DMS53 treated with DMSO at 0.1 percent for 48 hours (cell line): Measurements from ENCODE around the gene LARP4B.

Source experiments
- DNase-seq: peaks from one replicate; lab custom pipeline; 2025; ENCODE audit not compliant: unreplicated experiment; lab: John Stamatoyannopoulos, UW

Gene LARP4B

GRCh38 chr10:836782-837181, 94.7 kb downstream of the LARP4B start:
- no peak for DNase-seq

GRCh38 chr10:834493-834892, 97.0 kb downstream of the LARP4B start:
- DNase-seq = no peak

- DNase-seq = no peak
Observed at GRCh38 chr10:829241-829640, 102.3 kb downstream of the LARP4B start.

DNA sequence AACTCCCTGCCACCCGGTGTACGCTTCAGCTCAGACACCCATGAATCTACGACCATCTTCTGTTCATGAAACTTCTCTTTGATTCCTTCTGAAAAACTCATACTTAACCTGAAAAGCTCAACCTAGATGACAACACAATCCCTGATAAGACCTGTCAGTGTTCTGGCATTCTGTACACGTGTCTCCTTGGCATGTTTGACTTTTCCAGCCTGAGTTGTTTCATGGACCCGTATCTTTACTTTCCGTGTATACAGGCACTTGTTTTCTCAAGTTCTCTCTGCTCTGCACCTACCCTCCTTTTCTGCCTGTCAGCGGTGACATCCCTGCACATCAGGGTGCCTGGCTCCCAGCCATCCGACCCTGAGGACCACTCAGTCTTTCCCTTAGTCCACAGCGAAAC, 103.3 kb downstream of the LARP4B start:
- no peak for DNase-seq

DNA sequence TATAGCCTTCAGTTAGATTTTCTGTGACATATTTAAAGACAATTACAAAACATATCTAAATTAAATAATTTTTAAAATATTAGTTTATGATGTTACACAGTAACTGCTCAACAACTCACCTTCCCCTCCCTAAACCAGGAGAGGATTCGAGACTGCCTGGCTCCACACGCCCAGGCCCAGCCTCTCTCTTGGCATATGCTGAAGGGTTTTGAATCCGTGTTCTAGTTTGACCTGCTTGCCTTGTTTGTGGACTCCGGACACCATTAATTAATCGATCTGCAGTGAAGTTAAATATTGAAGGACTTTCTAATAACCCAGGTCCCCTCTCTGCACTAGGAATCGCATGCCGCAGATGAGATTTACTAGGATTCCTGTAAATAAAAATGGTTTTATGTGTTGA, 106.6 kb downstream of the LARP4B start:
- DNase-seq = no peak

DNA sequence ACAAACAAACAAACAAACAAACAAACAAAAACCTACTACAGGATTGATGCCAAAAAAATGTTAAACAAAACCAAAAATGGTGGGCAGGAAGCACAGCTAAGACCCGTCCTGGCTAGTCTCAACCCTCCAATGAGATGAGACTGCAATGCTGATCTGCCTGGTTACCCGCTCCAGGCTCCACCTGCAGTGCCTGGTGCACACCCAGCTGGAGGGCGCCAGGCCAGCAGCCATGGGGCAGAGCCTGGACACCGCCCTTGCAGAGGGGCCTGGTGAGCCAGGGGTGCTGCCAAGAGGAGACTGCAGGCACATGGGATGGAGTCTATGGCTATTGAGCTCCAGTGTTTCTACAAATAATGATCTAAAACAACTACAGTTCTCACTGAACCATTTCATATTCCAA, 107.0 kb downstream of the LARP4B start:
- no peak for DNase-seq

- DNase-seq = no peak
Observed at GRCh38 chr10:822661-823367, 108.7 kb downstream of the LARP4B start.

GRCh38 chr10:822197-822596, 109.3 kb downstream of the LARP4B start:
- no peak for DNase-seq

DNA sequence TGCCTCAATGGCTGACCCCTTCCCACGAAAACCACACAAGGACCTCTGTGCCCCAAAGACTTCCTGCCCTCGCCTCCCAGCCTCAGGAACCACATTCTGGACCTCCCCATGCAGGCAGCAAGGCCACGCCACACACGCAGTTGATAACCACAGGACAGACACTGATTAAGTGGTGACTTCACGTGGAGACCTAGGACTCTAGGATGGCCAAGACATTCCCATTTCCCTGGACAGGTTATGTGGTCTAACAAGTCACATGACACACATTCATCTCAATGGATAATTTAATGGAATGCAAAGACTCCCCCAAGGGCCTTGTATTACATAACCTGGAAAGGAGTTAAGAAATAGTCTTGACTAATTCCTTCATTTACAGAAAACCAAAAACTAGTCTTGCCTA, 110.2 kb downstream of the LARP4B start:
- no peak for DNase-seq

- no peak for DNase-seq
Observed at GRCh38 chr10:819816-820215, 111.7 kb downstream of the LARP4B start.

GRCh38 chr10:819326-819725, 112.2 kb downstream of the LARP4B start:
- no peak for DNase-seq

DNA sequence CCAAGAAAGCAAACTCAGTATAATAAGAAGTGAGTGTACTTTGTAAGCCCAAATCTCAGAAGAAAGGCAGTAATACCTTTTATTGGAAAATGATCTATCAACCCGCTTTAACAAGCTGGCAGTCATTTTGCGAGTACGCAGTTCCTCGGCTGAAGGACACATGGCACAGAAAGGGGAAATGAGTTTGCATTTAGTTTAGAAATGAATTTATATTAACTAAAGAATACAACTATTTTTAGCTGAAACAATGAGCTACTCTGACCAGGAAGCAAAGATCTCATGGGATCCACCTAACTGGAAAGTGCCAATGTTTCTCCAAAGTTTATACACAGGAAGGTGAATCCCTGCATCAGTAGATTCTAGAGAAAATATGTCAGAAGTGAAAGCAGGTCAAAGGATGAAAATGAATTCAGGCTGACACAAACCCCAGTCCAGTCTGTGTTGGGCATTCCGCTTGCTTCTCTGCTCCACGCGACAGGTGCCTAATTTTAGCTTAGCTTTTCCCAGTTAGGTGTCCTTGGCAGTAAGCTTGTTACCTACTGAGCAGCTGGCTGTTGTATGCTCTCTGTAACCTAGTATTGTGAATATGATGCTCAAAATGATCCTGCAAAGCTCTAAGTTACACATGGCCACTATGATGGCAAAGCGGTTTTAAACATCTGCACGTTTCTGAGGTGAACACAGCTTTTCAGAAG, 112.8 kb downstream of the LARP4B start:
- DNase-seq = no peak

DNA sequence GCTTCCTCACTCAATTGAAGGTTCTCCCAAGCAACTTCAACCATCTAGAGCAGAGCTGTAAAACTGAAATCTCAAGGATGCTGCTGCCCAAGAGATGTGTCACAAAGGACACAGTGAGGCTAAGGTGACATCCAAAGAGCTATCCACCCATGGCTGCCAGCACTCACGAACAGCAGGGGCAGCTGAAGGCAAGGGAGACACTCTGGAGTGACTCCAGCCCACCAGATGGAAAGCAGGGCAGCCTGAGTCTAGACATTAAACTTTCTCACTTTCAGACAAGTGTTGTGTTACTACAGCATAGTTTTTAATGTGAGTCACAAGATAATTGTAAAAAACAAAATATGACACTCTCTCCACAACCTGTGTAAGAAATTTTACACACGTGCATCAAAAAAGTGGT, 113.5 kb downstream of the LARP4B start:
- DNase-seq = no peak

GRCh38 chr10:817371-817770, 114.1 kb downstream of the LARP4B start:
- DNase-seq = no peak

- no peak for DNase-seq
Observed at GRCh38 chr10:816958-817357, 114.5 kb downstream of the LARP4B start.

DNA sequence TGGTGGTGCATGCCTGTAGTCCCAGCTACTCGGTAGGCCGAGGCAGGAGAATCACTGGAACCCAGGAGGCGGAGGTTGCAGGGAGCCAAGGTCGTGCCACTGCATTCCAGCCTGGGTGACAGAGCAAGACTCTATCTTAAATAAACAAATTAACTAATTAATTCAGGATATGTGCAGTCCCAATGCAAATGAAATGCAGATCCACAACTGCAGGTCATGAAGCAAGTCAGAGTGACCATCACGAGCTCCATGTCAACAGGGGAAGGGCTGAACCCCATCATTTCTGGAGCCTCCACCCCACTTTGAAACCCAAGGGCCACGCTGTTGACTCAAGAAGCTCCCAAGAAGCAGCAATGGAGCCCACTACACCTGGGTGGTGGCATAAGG, 115.4 kb downstream of the LARP4B start:
- no peak for DNase-seq

- no peak for DNase-seq
Observed at GRCh38 chr10:815338-816090, 116.0 kb downstream of the LARP4B start.

- no peak for DNase-seq
Observed at GRCh38 chr10:814536-815302, 116.8 kb downstream of the LARP4B start.

- no peak for DNase-seq
Observed at GRCh38 chr10:813286-813685, 118.2 kb downstream of the LARP4B start.

DNA sequence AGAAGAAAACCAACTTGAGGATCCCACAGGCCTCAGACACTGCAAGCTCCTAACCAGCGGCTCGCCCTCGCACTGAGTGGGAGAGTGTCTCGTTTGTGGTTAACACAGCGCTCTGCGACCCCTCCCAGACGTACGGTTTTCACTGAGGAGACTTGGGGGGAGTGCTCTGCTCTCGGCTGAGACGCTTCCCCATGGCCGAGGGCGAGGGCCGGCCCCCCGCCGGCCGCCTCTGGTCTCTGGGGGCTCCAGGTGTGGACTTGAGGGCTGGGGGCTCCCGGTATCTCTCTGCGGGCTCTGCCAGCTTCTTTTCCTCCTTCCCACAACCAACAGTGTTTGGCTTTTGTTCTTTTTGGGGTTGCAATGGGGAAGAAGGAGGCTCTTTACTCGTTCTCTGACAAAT, 118.7 kb downstream of the LARP4B start:
- DNase-seq = no peak

GRCh38 chr10:811379-812175, 119.9 kb downstream of the LARP4B start:
- DNase-seq = no peak
